NB4 (cell line): ENCODE results near the gene SH3BGRL2.
"Not testable (repeated sequence)": the region's sequence is repeated elsewhere in the genome, so short reads cannot be mapped to it uniquely, and the experiment has no call there.

Source experiments
- DNase-seq: peaks from one replicate; pipeline ENCODE4 v3.0.0; 2010; ENCODE audit warnings: low read depth
- H3K4me3 ChIP-seq: one replicate; pipeline ENCODE4 v1.5.1; 2011; ENCODE audit warnings: mild to moderate bottlenecking, low read depth, low read length, moderate library complexity
- MYC ChIP-seq: IDR thresholded peaks from 2 replicates; pipeline ENCODE4 v1.6.1; 2011; ENCODE audit warnings: low read depth, low read length
- POLR2A ChIP-seq: IDR thresholded peaks from 2 replicates; pipeline ENCODE4 v1.6.1; 2011; ENCODE audit warnings: mild to moderate bottlenecking; ENCODE audit not compliant: insufficient read length; ENCODE audit errors: extremely low read depth
- TF ChIP-seq, protein P1 (sequence below): IDR thresholded peaks from 2 replicates; pipeline ENCODE4 v1.6.1; 2011; ENCODE audit warnings: low read depth, low read length
- TF ChIP-seq, protein P2 (sequence below): IDR thresholded peaks from one replicate; pipeline ENCODE4 v1.5.1; 2012; ENCODE audit warnings: low read depth, low read length

SH3BGRL2 gene

DNA sequence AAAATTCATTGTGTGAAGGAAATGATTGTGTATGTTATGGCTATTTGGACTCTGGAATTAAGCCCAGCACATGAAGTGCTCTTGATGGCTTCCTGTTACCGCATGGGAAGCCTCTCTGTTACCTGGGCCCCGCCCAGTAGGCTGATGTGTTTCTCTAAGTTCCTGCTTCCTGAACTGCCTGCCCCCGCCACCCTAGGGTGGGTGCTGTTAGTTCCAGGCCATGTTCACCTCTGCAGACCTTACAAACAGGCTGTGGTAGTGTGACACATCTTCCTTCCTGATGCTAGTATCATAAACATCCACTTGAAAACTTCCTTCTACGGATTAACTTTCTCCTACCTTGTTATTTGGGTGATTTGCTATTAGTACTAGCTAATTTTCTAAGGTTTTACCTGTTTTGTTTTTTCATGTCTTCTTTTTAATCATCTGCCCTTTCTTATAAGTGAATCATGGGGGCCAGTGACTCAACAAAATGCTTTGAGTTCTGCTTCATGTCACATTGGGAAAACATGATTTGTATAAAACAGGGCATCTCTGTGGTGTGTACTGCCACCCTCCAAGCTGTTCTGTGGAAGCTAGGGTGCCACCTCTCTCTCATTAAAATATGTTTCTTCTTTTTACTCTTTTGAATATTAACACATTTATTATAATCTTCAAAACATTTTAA lies 40.6 kb downstream of the SH3BGRL2 start:
- TF ChIP-seq MYC (no peak), POLR2A (no peak)
- TF ChIP-seq, protein P1, sequence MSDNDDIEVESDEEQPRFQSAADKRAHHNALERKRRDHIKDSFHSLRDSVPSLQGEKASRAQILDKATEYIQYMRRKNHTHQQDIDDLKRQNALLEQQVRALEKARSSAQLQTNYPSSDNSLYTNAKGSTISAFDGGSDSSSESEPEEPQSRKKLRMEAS = no peak
- TF ChIP-seq, protein P2, sequence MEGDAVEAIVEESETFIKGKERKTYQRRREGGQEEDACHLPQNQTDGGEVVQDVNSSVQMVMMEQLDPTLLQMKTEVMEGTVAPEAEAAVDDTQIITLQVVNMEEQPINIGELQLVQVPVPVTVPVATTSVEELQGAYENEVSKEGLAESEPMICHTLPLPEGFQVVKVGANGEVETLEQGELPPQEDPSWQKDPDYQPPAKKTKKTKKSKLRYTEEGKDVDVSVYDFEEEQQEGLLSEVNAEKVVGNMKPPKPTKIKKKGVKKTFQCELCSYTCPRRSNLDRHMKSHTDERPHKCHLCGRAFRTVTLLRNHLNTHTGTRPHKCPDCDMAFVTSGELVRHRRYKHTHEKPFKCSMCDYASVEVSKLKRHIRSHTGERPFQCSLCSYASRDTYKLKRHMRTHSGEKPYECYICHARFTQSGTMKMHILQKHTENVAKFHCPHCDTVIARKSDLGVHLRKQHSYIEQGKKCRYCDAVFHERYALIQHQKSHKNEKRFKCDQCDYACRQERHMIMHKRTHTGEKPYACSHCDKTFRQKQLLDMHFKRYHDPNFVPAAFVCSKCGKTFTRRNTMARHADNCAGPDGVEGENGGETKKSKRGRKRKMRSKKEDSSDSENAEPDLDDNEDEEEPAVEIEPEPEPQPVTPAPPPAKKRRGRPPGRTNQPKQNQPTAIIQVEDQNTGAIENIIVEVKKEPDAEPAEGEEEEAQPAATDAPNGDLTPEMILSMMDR = no peak
- no peak for DNase-seq
- no peak overlapping the region for H3K4me3 ChIP-seq

DNA sequence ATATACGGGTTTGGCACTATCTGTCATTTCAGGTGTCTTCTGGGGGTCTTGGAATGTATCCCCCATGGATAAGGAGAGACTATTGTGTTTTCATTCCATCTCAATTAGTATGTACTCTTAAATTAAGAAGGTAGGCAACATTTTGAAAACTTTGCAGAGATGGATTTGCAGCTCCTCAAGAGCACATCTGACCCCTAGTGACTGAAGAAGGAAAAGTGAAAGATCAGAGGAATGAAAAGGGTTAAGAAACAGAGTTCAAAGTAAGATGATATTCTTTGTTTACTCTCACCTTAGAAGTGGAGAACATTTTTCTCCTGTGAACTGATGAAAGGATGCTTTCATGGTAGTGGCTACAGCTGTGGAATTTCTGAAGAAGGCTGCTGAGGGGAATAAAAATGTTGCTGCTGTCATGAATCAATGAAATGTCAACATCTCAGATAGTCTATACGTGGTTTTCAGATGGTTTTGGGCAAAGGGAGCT lies 41.5 kb downstream of the SH3BGRL2 start:
- H3K4me3 ChIP-seq = no peak overlapping the region
- peak; percentile 25 for DNase-seq
- TF ChIP-seq, protein P2 = peak; percentile 36
- TF ChIP-seq, protein P1 = no peak

DNA sequence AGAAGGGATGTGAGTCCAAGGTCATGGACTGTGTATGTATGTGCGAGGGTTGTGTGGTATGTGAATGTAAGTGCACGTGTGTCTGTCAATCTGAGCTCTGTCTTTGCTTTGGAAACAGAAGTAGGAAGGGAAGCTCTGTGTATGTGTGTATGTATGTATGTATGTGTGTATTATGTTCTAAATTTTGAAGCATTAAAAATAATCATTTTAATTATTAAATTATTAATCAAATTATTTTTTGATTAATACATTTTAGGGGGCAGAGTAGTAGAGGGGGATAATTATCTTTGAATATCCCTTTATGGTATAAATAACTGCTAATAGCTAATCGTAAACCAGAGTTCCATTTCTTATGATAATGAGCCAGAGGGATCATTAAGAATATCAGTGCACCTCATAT lies 42.8 kb downstream of the SH3BGRL2 start:
- no peak overlapping the region for H3K4me3 ChIP-seq
- TF ChIP-seq POLR2A (no peak), MYC (no peak)
- TF ChIP-seq, protein P1 = no peak
- TF ChIP-seq, protein P2 = no peak
- no peak for DNase-seq

DNA sequence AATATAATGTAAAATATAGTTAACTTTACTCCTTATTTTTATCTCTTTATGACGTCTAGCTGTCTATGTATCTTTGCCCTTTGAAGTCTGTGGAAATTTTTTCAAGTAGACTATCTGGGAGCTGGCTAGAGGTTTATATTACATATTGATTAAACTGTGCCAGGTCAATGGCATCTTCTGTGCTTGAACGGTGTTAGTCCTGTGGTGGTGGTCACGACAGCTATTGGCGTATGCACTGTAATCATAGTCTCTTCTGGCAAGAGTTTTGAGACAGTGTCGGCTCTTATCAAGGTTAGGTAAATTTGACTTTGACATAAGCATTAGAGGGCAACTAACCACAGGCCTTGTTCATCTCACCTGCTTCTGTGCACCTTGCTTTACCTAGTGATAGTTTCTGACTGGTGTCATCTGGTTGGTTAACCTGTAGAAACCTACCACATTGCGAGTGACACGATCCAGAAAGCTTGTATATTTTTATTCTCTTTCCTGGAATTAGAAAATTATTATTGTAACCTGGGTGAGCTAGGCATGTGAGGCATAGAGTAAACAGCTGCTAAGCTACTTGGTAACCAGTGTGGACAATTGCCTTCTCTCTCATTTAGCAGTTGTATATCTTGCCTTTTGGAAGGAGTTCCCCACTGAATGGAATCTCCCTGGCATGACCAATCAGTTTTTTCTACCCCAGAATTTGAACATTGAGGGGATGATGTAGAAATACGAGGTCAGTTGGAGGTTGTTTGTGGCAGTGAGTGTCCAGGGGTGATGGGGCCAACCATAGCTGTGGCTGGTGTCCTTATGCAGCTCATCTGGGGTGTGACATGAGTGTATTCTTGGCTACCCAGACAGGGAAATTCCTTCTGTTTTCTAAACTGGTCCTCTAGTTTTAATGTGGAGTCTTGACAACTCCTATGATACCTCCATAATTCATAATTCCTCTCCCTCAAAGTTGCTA lies 45.9 kb downstream of the SH3BGRL2 start:
- no peak for DNase-seq
- no peak overlapping the region for H3K4me3 ChIP-seq
- TF ChIP-seq MYC = no peak
- no peak for TF ChIP-seq POLR2A
- TF ChIP-seq, protein P1 = no peak
- TF ChIP-seq, protein P2 = no peak

DNA sequence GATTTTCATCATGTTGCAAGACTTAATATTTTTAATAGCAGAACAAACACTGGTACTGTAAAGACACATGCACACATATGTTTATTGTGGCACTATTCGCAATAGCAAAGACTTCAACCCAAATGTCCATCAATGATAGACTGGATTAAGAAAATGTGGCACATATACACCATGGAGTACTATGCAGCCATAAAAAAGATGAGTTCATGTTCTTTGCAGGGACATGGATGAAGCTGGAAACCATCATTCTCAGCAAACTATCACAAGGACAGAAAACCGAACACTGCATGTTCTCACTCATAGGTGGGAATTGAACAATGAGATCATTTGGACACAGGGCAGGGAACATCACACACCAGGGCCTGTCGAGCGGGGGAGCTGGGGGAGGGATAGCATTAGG lies 51.6 kb downstream of the SH3BGRL2 start:
- H3K4me3 ChIP-seq, DNase-seq: not testable (repeated sequence)

DNA sequence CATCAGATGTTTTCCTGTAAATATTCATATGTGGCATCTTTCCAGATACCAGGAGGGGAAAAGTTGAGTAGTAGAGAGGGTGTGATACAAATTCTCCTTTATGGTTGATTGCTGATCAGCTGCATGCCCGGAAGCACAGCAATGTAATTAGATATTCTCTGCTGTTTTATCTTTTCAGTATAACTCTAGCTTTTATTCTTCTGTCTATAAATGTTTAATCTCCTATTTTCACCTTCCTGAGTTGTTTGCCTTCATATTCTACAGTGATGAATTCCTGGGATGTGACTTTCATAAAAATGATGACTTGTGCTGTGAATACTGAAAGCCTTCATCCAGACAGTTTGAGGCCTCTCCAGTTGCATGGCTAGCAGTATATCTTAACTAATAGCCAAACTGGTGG lies 53.7 kb downstream of the SH3BGRL2 start:
- TF ChIP-seq POLR2A (no peak), MYC (no peak)
- TF ChIP-seq, protein P2 = no peak
- TF ChIP-seq, protein P1 = no peak
- no peak overlapping the region for H3K4me3 ChIP-seq
- DNase-seq = no peak
